ENCODE results near the gene VWA5B1. TPM values are rescaled to one million over a fixed set of nuclear protein-coding genes. Genes with fewer than 3 reads are reported as not detected.

VWA5B1 gene
- total RNA-seq, 1 experiment from 2014 or later, result not detected

DNA sequence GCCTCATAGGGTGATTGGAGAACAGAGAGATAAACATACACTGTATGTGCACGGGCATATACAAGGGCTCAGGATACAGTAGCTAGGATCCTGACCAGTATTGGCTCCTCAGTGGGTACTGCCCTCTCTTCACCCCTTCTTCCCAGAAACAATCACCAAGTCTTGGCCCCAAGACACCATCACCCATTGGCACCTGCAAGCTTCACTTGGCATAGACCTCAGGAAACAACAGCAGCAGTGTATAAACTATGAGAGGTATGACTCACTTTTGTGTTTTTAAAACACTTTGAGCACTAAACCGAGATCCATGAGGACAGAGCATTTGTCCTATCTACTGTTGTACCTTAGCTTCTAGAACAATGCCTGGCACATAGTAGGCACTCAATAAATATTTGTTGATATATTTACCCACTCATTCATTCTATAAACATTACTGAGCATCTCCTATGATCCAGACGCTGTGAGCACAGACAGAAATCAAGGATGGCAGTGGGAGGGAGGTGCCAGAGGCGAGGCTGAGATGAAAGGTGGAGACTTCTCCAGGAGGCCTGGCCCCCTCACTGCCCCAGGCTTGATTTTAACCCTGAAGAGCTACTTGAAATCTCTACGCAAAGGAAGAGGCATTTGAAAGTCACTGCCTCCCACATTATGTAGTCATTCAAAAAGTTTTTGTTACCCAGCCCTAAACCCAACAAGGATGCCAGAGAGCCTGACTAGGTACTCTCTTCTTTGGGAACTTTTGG is 100.1 kb downstream of the VWA5B1 start:
- no peak for DNase-seq (ENCODE audit: low read depth)

DNA sequence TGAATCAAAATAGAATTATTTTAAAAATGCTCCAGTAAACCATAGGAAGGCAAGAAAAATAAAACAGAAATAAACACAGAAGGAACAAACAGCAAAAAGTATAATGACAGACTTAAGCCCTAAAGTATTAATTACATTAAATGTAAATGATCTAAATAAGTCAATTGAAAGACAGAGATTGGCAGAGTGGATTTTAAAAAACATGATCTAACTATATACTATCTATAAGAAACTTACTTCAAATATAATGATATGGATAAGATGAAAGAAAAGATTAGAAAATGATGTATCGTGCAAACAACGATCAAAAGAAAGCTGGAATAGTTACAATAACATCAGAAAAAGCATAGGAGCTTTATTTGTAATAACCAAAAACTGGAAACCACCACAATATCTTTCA is 104.6 kb downstream of the VWA5B1 start:
- DNase-seq (ENCODE audit: low read depth), result no peak

DNA sequence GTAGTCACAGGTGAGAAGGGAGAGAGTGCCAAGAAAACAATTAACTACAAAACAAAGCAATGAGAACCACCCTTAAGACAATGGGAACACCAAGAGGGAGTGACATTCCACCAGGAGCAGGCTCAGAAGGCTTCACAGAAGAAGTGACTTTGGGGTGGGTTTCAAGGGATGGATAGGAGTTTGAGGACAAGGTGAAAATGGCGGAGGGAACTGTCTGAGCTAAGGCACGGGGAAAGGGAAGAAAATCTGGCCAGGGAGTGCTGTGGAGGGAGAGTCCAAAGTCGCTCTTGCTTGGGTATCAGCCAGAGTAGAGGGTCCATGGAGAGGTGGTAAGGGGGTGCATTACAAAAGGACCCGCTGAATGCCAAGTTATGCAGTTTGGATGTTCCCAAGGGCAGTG is 108.1 kb downstream of the VWA5B1 start:
- DNase-seq (ENCODE audit: low read depth), result no peak

DNA sequence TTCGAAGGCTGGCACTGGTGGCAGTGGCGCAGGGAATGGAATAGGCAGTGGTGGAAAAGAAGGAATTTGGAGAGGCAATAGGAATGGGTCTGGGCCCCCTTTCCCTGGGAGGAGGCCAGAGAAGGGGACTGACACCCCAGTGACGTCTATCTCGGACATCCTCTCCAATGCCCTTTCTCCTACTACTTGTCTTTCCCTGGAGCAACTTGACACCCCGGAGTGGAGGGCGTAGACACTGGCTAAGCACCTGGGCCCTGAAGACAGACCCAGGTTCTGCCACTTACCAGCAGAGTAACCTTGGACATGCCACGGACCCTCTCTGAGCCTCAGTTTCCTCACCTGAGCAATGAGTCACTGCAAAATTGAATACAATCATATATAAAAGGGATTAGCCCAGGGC is 108.5 kb downstream of the VWA5B1 start:
- DNase-seq (ENCODE audit: low read depth), result no peak

DNA sequence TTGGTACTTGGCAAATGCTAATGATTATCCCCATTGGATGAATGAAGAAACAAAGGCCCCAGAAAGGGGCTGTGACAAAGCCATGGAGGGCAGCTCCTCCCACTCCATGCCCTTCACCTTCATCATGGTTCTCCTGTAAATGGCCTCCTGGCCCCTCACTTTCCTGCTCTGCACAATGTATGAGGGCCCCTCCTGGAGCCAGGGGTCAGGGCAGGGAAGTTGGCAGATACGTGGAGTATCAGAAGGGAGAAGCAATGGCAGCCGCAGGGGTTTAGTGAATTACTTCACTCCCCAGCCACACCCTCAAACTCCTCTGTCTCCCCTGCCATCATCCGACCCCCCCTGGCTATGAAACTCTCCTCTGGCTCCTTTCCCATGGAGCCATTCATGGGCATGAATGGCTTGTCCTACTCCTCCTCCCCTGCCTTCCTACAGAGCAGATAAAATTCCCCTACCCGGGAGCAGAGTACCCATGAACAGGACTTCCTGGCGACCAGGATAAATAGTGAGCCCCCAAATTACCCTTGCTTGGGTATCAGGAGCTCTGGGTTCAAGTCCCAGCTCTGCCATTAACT is 109.0 kb downstream of the VWA5B1 start:
- DNase-seq (ENCODE audit: low read depth), result no peak

DNA sequence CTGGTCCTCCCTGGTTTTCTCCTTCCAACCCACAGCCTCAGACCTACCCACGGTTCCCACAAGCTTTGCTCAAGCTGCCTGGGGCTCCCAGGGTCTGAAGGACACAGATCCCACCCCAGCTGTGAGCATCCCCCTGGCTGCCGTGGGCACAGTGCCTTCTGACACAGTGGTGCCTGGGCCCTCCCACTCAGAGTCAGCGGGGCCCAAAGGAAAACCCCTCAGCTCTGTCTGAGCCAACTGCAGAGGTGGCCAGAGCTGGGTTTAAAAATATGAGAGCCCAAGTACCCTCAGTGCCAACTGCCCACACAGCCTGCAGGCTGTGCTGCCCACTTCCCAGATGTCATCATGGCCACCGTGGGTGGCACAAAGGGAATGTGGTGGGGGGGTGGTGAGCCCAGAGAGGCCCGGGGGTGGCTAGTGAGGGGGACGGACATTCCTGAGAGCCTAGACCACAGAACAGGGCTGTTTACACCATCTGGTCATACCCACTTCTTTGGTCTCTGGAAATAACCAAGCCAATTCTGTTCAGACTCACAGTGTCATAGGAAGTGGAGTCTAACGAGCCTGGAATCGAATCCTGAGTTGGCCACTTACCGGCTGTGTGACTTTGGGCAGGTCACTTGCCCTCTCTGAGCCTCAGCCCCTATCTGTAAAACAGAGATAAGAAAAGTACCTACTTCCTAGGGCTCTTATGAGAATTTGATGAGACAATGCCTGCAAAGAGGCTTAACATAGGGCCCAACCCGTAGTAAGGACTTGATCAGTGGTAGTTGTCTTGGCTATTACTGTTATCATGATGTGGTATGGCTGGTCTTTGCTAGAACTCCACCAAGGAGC is 109.9 kb downstream of the VWA5B1 start:
- DNase-seq (ENCODE audit: low read depth), result peak; percentile 20

DNA sequence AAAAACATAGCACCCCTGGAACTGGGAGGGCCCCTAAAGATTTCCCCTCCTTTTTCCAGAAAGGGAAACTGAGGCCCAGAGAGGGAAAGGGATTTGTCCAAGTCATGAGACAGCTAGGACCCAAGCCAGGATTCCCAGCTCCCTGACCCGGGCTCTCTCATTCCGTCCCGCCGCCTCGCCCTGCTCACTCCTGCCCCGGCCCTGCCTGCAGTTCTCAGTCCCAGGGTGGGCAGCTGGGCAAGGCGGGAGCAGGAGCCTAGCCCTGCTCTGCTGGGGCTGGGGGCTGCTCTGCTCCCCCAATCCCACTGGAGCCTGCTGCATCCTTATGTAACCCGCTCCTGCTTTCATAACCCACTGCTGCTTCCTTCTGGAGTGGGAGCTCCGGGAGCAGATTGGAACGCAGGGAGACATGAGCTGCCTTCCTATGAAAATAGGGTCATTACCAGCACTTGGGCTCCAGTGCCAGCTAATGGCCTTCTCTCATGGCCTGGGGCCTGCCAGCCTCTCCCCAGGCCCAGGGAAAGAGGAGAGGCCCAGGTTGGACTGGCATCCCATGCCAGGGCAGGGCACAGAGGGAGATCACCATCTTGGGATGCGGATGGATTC is 110.8 kb downstream of the VWA5B1 start:
- DNase-seq (ENCODE audit: low read depth), result no peak

DNA sequence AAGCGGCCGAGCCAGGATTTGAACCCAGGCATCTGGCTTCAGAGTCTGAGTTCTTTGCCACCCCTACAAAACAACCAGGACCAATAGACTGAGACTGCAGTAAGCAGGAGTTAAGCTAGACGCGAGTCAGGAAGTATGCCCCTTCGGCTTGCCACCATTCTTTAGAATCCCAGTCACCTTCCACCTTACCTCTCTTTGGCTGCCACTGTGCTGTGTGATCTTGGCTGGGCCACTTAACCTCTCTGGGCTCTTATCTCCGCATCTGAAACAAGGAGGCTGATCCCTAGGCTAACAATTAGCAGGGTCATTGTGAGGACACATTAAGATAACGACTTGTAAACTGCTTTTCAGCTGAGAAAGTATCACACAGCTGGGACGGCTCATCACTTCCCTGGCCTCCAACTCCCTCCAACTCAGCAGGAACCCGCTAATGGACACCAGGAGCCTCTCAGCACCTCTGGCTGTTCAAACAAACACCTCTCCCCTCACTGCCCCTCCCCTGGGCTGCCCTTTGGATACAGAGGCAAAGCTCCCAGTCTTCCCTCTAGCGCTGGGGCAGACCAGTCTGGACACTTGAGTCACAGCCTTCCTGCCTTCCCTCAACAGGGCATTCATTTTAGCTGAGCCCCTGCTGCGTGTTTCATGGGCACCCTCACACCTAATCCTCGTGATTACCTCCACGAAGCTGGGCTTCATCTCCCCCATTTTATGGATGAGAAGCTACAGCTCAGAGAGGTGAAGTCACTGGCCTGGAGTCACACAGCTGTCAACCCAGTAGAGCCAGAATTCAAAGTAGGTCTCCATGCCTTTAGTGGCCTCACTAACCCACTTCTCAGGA is 112.1 kb downstream of the VWA5B1 start:
- no peak for DNase-seq (ENCODE audit: low read depth)

DNA sequence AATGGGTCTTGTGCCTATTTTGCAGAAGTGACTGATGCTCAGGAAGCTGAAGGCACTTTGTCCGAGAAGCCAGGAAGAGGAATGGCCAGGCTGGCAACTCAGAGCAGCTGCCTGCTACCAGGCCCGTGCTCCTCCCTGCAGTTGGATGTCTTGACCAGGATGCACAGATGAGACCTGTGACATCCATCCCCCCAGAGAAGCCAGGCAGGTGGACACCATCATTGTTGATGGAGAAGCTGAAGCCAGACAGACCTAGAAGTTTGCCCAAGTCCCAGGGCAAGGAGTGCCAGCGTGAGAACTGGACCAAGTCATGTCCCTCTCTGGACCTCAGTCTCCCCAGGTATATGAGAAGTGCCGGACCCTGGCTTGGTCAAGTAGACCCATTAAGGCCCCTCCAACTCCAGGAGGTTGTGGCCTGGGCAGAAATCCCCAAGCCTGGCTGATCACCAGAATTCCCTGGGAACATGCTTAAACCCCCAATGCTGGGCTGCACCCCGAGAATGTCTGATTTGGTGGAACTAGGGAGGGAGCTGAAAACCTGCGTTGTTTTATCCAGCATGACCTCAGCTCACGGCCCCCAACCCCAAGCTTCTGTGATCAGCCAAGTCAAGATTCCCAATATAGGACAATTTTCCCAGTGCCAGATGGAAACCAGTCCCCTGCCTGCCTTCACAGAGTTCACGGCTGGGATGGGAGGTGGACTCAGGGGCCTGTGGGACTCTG is 112.9 kb downstream of the VWA5B1 start:
- no peak for DNase-seq (ENCODE audit: low read depth)

DNA sequence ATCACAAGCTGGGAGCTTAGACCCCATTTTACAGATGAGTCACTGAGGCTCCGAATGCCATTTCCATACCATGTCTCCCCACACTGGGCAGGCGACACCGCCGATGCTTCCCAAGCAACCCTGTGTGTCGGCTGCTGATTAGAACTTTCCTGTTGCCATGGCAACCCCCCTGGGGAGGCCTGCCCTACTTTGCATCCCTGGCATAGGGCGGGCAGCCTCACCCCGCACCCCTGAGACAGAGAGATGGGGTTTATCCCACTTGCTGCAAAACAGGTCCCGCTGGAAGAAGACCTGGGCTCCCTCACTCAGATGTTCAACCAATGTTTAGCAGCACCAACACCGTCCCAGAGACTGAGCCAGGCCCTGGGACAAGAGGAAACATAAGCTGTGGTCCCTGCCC is 113.8 kb downstream of the VWA5B1 start:
- DNase-seq (ENCODE audit: low read depth), result no peak

Other genes starting within 250 kb of the VWA5B1 start
- gene PLA2G5, start 220.7 kb upstream of the VWA5B1 start, total RNA-seq (2014; rRNA removed), result not detected in 2 replicates
- not detected in 2 replicates for gene PLA2G2D, start 171.3 kb upstream of the VWA5B1 start, total RNA-seq (2014; rRNA removed)
- not detected in 2 replicates for gene PLA2G2F, start 151.6 kb upstream of the VWA5B1 start, total RNA-seq (2014; rRNA removed)
- not detected in 2 replicates for gene UBXN10, start 104.8 kb upstream of the VWA5B1 start, total RNA-seq (2014; rRNA removed)
- gene PLA2G2C, start 104.4 kb upstream of the VWA5B1 start, total RNA-seq (2014; rRNA removed), result not detected in 2 replicates
- 31.2 and 34.0 TPM in 2 replicates for gene CAMK2N1, start 195.3 kb downstream of the VWA5B1 start, total RNA-seq (2014; rRNA removed)
- 54.0 and 54.1 TPM in 2 replicates for gene MUL1, start 217.3 kb downstream of the VWA5B1 start, total RNA-seq (2014; rRNA removed)